ENCODE measurements around the gene RCC1.

- no peak for TF ChIP-seq CTCF (IDR thresholded peaks at IDR 0.05)
- TF ChIP-seq POLR2A (IDR thresholded peaks at IDR 0.05), result no peak
Measured at GRCh38 chr1:28582248-28582615, 76.4 kb downstream of the RCC1 start.
